PFSK-1 (cell line): ENCODE results near the gene PCDH10.

Experiments used
- POLR2AphosphoS5 ChIP-seq: IDR thresholded peaks from 2 replicates; pipeline ENCODE4 v1.6.1; 2012; ENCODE audit warnings: low read depth, mild to moderate bottlenecking, control low read depth, low read length, moderate library complexity
- TAF1 ChIP-seq: IDR thresholded peaks from 2 replicates; pipeline ENCODE4 v1.6.1; 2012; ENCODE audit warnings: low read length, control low read depth, borderline replicate concordance; ENCODE audit not compliant: insufficient read depth

DNA sequence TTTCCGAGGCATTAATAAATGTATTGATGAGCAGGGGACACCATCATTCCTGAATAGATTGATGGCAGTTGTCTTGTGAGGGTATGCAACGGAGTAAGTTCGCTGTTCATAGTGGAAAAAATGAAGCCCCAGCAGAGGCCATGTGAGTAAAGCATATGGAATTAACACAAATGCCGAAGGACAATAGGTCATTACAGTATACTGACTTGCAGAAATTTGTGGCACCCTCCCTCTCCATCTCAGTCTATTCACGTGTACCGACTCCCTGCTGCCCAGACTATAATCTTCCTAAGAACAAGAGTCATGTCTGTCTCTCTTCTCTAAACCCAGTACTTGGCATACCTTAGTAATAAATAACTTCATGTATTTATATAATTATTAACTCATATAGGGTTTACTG, 47.1 kb upstream of the PCDH10 start:
- TF ChIP-seq TAF1, result no peak
- no peak for TF ChIP-seq POLR2AphosphoS5
